H1 (cell line): ENCODE data around the gene PDRG1.

Experiments
- CBX5 ChIP-seq: fragments of 300-800, 300-1000 bp; sonication (generic); IDR thresholded peaks from 2 replicates; pipeline ENCODE4 v1.7.1; 2016; ENCODE audit warnings: antibody characterized with exemption, low read length, low read depth
- CEBPB ChIP-seq: IDR thresholded peaks from 2 replicates; pipeline ENCODE4 v1.6.1; 2012; ENCODE audit warnings: low read depth, low read length
- EZH2 ChIP-seq: fragments of 200-600 bp; sonication (generic); IDR thresholded peaks from 2 replicates; pipeline ENCODE4 v1.7.1; 2012; ENCODE audit warnings: low read depth, mild to moderate bottlenecking, moderate library complexity, low read length, inconsistent platforms; ENCODE audit not compliant: severe bottlenecking
- JUN ChIP-seq: IDR thresholded peaks from 2 replicates; pipeline ENCODE4 v1.6.1; 2011; ENCODE audit warnings: low read depth, mild to moderate bottlenecking, improper control_type of control experiment, low read length
- KDM4A ChIP-seq: IDR thresholded peaks from one replicate; pipeline ENCODE4 v1.7.1; 2012; ENCODE audit warnings: low read depth, mild to moderate bottlenecking, moderate library complexity, low read length, inconsistent platforms; ENCODE audit not compliant: severe bottlenecking
- POLR2A ChIP-seq, 2 experiments: IDR thresholded peaks; 1 replicate in 1 of 2; 2 replicates in 1 of 2; pipeline ENCODE4 v1.6.1; 2011; ENCODE audit warnings: low read depth in 2 of 2, low read length in 2 of 2, mild to moderate bottlenecking in 2 of 2; ENCODE audit errors: control extremely low read depth in 1 of 2
- POLR2AphosphoS5 ChIP-seq: IDR thresholded peaks from 2 replicates; pipeline ENCODE4 v1.6.1; 2011; ENCODE audit warnings: low read depth, low read length
- RAD21 ChIP-seq, 2 experiments: IDR thresholded peaks in 1 of 2; conservative IDR thresholded peaks in 1 of 2; 2 replicates each; pipeline ENCODE4 v1.6.1; 2011; ENCODE audit warnings: low read depth in 2 of 2, low read length in 2 of 2, improper control_type of control experiment in 1 of 2, inconsistent platforms in 1 of 2, mild to moderate bottlenecking in 1 of 2, moderate library complexity in 1 of 2
- SIN3A ChIP-seq, 2 experiments: IDR thresholded peaks in 1 of 2; conservative IDR thresholded peaks in 1 of 2; 2 replicates each; pipeline ENCODE4 v1.6.1; 2011 to 2012; ENCODE audit warnings: low read length in 2 of 2, improper control_type of control experiment in 1 of 2, low read depth in 1 of 2, mild to moderate bottlenecking in 1 of 2
- SP1 ChIP-seq: IDR thresholded peaks from 2 replicates; pipeline ENCODE4 v1.6.1; 2011; ENCODE audit warnings: low read depth, low read length
- YY1 ChIP-seq: IDR thresholded peaks from 2 replicates; pipeline ENCODE4 v1.6.1; 2011; ENCODE audit warnings: low read depth, mild to moderate bottlenecking, low read length
- ZNF274 ChIP-seq: IDR thresholded peaks from 2 replicates; pipeline ENCODE4 v1.7.0; 2012; ENCODE audit warnings: low read length, borderline replicate concordance; ENCODE audit errors: extremely low read depth
- TF ChIP-seq, protein P1 (sequence below), 3 experiments: IDR thresholded peaks; 1 replicate in 2 of 3; 2 replicates in 1 of 3; pipeline versions ENCODE4 v1.5.1 to v1.6.1; 2011; ENCODE audit warnings: low read length in 3 of 3, mild to moderate bottlenecking in 3 of 3, inconsistent platforms in 2 of 3, low read depth in 1 of 3, moderate library complexity in 1 of 3; ENCODE audit not compliant: insufficient read depth in 1 of 3; ENCODE audit errors: control extremely low read depth in 1 of 3
- TF ChIP-seq, protein P2 (sequence below): IDR thresholded peaks from 2 replicates; pipeline ENCODE4 v1.6.1; 2012; ENCODE audit warnings: inconsistent platforms

DNA sequence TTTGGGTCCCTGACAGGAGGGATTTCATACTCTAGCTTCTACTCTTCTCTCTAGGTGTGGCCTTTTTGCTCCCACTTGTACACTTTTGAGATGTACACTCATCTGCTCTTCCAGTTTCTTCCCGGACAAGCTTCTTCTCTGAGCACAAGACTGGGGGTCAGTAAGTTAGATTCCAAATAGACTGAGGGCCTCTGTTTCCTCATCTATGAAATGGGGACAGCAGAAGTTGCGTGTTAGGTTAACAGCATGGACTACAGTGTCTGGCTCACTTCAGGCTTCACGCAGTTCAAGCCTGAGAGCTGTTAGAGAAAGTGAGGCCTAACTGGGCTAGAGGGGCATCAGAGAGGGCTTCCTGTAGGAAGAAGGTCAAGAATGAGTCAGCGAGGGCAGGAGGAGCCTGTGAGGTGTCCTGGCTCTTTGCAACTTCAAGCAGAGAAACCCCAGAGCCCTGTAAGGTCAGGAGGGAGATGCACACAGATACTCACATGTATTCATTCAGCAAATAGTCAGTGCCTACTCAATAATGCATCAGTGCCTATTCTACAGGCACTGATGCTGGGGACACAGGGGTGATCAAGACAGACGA lies 36.7 kb upstream of the PDRG1 start:
- no peak for TF ChIP-seq ZNF274
- TF ChIP-seq, protein P1, sequence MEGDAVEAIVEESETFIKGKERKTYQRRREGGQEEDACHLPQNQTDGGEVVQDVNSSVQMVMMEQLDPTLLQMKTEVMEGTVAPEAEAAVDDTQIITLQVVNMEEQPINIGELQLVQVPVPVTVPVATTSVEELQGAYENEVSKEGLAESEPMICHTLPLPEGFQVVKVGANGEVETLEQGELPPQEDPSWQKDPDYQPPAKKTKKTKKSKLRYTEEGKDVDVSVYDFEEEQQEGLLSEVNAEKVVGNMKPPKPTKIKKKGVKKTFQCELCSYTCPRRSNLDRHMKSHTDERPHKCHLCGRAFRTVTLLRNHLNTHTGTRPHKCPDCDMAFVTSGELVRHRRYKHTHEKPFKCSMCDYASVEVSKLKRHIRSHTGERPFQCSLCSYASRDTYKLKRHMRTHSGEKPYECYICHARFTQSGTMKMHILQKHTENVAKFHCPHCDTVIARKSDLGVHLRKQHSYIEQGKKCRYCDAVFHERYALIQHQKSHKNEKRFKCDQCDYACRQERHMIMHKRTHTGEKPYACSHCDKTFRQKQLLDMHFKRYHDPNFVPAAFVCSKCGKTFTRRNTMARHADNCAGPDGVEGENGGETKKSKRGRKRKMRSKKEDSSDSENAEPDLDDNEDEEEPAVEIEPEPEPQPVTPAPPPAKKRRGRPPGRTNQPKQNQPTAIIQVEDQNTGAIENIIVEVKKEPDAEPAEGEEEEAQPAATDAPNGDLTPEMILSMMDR (IDR thresholded peaks at IDR 0.05; ENCODE audit: control extremely low read depth in 1 of 3, insufficient read depth in 1 of 3, low read depth in 1 of 3, low read length in 3 of 3), result no peak
- TF ChIP-seq POLR2A (IDR thresholded peaks at IDR 0.05; ENCODE audit: control extremely low read depth in 1 of 2, low read depth in 2 of 2, low read length in 2 of 2), result no peak
- no peak for TF ChIP-seq CEBPB
- TF ChIP-seq KDM4A, result no peak
- TF ChIP-seq EZH2, result no peak
- TF ChIP-seq, protein P2, sequence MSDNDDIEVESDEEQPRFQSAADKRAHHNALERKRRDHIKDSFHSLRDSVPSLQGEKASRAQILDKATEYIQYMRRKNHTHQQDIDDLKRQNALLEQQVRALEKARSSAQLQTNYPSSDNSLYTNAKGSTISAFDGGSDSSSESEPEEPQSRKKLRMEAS, result no peak
- no peak for TF ChIP-seq POLR2AphosphoS5
- TF ChIP-seq SIN3A (conservative IDR thresholded peaks at IDR 0.05 in 1 of 2, IDR thresholded peaks at IDR 0.05 in 1 of 2; ENCODE audit: low read depth in 1 of 2, low read length in 2 of 2), result no peak
- TF ChIP-seq RAD21 (IDR thresholded peaks at IDR 0.05 in 1 of 2, conservative IDR thresholded peaks at IDR 0.05 in 1 of 2; ENCODE audit: low read depth in 2 of 2, low read length in 2 of 2), result no peak
- no peak for TF ChIP-seq JUN
- no peak for TF ChIP-seq SP1
- no peak for TF ChIP-seq YY1
- no peak for TF ChIP-seq CBX5
